Ramos (cell line): ENCODE measurements around the gene MXRA5.
"Not testable (repeated sequence)": the region's sequence is repeated elsewhere in the genome, so short reads cannot be mapped to it uniquely, and the experiment has no call there.

Source experiments
- in situ Hi-C: fragments of 300-500 bp; cut with MboI; formaldehyde crosslinking; loops from one replicate; pipeline ENCODE4 v1.14.3; 2022; ENCODE audit warnings: low sequenced_read_pairs; ENCODE audit not compliant: unreplicated experiment

MXRA5 gene, protein sequence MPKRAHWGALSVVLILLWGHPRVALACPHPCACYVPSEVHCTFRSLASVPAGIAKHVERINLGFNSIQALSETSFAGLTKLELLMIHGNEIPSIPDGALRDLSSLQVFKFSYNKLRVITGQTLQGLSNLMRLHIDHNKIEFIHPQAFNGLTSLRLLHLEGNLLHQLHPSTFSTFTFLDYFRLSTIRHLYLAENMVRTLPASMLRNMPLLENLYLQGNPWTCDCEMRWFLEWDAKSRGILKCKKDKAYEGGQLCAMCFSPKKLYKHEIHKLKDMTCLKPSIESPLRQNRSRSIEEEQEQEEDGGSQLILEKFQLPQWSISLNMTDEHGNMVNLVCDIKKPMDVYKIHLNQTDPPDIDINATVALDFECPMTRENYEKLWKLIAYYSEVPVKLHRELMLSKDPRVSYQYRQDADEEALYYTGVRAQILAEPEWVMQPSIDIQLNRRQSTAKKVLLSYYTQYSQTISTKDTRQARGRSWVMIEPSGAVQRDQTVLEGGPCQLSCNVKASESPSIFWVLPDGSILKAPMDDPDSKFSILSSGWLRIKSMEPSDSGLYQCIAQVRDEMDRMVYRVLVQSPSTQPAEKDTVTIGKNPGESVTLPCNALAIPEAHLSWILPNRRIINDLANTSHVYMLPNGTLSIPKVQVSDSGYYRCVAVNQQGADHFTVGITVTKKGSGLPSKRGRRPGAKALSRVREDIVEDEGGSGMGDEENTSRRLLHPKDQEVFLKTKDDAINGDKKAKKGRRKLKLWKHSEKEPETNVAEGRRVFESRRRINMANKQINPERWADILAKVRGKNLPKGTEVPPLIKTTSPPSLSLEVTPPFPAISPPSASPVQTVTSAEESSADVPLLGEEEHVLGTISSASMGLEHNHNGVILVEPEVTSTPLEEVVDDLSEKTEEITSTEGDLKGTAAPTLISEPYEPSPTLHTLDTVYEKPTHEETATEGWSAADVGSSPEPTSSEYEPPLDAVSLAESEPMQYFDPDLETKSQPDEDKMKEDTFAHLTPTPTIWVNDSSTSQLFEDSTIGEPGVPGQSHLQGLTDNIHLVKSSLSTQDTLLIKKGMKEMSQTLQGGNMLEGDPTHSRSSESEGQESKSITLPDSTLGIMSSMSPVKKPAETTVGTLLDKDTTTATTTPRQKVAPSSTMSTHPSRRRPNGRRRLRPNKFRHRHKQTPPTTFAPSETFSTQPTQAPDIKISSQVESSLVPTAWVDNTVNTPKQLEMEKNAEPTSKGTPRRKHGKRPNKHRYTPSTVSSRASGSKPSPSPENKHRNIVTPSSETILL (N-terminal part only)

DNA sequence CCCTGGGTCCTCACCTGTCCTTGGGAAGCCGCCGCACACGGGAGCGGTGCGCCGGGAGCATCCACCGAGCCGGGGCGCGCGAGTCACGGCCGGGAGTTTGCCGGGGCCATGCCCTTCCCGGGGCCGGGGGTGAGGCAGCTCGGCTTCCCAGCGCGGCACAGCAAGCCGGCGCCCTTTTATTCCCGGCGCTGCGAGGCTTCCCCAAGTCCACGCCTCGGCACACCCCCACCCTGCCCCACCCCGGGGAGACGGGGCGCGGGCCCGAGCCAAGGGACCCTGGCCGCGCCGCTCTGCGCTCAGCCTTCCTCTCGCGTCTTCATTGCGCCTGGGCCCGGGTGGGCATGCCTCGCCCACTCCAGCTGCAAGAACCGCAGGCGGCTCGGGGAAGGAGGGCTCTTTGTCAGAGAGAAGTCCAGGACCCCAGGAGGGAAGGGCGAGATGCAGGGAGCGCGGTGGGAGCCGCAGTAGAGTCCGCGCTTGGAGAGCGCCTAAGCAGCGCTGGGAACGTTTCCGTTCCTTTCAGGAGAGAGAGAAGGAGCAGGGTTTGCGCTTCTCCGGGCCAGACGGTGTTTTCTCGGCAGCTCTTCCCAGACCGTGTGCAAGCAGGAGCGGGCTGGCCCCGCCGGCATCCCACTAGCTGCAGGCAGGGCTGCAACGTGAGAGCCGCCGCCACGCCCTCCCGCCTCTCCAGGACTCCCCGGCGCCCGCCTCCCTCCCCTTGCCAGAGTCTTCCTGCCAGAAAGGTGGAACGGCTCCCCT is at the start of gene MXRA5:
TSS of gene MXRA5 (minus strand) at position 152 of the 759 bp plus-strand sequence. CDS start 2,819 bp downstream, outside the sequence.
- in situ Hi-C loops: no loop called here

DNA sequence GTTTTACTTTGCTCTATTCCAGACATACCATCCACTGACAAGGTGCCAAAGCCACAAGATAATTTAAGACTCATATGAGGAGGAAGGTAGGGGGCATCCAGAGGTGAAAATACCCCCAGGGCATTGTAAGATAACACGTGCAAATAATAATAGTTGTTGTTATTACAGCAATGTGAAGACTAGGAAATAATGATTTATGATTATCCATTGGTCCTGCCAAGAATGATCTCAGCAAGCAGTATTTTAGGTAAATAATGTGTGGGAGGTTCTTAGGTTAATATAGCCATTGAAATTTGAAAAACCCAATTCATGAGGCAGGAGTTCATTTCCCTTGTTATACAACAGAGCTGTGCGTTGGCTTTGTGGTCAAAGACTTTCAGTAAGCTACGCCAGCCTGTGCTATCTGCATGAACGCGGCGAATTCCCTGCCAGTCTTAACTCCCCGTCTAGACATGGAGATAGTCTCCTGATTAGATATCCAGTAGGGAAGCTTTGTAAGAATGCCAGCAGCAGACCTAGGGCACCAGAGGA is 47.2 kb upstream of the MXRA5 start:
- in situ Hi-C loops: no loop called here

DNA sequence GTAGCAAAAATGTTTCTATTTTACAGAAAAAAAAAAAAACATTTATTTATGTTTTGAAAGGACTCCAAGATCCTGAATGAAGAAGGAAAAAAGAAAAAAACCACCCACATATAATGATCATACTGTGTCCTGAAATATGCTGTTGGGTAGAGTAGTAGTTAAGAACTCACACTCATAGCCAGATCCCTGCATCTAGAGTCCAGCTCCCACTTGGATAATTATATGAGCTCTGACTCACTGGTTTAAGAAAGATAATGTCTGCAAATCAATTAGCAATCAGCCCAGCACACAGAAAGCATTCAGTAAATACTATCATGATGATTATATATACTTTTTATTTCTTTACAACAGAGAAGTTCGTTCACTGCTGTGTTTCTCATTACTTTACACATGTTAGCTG is 46.7 kb upstream of the MXRA5 start:
- in situ Hi-C loops: no loop called here

DNA sequence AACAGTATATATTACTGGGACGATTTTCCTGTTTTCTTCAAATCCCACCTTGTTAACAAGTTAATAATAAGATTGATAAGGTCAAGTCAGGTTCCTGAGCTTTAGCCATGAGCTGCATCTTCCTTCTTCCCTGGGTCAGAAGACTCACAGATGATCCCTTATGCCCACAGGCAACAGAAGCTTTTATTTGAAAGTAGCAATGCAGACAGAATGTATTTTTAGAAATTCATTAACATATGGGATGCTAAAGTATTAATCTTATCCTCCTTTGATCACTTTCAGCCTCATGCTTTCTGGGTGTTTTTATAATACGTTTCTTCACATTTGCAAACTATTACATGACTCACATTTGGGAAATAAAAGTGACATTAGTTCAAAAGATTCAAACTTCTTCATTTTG is 42.0 kb upstream of the MXRA5 start:
- in situ Hi-C loops: no loop called here

DNA sequence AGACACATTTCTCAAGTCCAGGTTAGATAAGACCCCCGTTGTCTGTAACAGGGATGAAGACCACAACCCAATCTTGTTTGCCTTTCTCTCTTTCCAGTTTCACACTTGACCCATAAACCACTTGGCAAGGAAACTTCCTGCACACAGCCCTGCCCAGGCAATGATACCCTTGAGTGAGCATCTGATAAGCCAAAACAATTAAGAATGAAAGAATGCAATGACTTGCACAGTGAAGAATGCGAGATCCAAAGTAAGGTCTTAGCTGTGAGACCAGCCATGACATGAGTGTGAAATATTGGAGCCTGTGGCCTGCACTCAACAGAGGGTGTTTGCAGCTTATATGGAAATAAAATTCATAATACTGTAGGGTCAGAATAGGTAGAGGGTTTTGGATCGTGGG is 37.9 kb upstream of the MXRA5 start:
- in situ Hi-C loops: no loop called here

DNA sequence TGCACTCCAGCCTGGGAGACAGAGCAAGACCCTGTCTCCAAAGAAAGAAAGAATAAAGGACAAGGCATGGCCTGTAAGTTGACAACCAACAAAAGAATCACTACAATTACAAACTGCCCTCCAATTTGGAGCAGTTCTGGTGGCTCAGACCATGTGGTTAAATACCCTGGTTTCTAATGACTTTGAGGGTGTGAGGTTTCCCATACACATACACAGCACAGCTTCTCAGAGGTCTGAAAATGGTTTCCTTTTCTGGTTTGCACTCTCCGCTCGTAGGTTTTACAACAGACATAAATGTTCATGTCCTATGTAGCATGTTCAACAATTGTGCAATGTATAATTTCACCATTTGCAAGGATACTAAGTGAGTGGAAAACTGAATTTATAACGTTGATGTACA is 34.2 kb upstream of the MXRA5 start:
- in situ Hi-C loops: no loop called here

DNA sequence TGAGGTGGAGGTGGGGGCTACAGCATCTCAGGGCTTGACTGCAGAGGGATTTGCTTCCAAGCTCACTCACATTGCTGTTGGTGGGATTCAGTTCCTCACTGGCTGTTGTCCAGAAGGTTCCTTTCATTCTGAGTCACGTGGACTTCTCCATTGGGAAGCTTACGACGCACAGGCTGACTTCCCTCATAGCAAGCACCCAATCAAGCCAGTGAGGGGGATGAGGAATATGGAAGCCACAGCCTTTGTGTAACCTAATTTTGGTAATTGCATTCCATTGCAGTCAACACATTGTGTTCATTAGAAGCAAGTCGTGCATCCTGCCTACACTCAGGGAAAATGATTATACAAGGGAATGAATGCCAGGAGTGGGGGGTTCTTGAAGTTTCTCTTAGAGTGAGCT is 32.7 kb upstream of the MXRA5 start:
- in situ Hi-C loops: no loop called here

DNA sequence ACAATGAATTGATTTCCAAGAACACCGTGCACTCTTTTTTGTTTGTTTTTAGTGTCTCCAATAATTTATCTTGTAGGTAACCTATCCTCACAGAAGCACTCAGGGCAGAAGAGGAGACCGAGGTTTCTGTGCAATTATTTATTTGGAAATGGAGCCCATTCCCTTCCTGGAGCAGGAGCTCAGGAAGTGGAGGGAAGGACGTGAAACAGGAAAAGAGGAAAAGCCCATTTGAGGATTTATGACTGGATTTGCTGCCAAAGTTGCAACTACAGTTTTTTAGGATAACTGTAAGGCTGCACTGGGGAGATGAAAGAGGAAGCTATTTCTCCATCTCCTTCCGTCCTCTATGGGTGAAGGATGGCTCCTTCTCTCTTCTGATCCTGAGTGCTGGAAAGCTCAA is 31.7 kb upstream of the MXRA5 start:
- in situ Hi-C loops: no loop called here

DNA sequence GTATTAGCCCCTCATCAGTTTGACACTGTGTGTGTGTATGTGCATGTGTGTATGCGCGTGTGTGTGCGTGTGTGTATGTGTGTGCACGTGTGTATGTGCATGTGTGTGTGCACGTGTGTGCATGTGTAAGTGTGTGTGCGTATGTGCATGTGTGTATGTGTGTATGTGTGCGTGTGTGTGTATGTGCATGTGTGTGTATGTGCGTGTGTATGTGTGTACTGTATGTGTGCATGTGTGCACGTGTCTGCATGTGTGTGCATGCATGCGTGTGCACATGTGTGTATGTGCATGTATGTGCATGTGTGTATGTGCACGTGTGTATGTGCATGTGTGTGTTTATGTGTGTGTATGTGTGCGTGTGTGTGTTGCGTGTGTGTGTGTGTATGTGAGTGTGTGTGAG is 31.1 kb upstream of the MXRA5 start:
- in situ Hi-C loops: no loop called here

DNA sequence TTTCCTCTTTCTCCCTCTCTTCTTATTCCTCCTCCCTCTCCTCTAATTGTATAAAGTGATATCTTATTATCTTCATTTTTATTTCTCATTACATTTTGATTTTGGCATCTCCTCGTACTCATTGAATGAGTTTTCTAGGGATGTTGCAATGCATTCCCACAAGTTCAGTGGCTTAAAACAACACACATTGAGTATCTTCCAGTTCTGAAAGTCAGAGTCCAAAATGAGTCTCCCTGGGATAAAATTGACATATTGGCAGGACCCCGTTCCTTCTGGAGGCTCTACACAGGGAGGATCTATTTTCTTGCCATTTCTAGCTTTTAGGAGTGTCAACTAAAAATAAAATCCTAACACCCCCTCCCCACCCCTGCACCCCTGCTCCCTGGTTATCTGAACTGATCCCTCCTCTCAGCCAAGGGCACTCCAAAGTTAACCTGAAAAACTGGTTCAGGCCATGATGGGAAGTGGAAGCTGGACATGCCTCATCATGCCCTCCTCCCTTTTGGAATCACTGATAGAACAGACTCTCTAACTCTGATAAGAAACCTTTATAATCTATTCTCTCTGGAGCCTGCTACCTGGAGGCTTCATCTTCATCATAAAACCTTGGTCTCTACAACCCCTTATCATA is 29.5 kb upstream of the MXRA5 start:
- in situ Hi-C loops: not testable (repeated sequence)

DNA sequence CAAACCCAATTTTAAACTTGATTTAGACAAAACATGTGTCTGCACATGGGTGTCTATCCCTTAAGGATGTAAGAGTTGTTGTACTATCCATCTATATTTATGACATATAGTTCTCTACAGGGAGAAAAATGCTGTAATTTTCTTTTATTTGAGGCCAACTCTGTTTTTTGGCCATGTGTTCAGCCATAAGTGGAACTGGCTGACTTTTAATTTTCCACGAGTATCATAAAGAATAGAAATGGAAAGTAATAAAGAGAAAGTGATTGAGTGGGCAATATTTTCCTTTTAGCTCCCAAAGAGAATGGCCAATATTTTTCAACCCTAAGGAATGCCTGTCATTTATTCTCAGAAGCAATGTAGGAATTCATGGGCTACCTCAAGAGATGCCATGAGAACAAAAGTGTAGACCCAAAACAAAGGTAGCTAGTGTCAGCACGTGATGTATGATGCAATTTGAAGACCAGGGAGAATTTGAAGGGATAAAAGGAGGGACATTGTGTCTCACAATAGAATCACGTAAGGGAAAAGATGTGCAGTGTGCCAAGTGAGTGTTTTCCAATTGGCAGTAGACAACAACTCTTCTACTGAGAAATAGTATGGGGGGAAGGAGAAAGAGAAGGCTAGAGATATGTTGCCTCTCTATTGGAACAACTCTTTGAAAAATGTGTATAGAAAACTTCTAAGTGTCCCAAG is 27.8 kb upstream of the MXRA5 start:
- in situ Hi-C loops: no loop called here

DNA sequence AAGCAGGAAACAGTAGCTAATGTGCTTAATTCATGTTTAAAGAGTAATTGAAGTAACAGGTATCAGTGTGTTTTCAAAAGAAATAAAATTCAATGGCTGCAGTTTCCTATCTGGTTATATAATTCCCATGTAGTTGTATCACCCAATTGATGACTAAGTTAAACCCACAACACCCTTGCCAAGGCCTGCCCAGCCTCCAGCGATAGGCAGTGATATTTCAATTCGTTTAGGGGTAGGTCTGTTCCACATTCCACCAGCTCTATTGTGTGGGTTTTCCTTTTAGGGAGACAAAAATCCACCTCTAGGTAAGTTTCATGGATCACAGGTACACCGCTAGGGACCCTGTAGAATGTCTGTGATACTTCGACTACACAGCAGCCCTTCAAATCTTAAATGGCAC is 24.7 kb upstream of the MXRA5 start:
- in situ Hi-C loops: no loop called here

DNA sequence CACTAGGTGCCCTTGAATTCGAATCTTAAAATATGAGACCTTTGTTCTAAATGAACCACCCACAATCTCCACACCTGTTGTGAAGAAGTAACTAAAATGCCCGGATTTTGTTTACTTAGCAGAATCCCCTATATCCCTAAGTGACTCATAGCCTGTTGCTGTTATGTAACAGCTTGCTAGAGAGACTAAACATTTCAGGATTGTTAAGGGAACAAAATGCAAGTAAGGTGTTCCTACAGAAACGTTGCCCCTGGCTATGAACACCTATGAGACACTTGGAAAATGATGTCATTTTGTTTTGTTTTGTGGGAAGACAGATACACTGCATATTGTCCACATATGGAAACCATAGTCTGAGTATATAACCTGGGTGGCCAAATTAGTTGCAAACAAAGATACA is 24.2 kb upstream of the MXRA5 start:
- in situ Hi-C loops: no loop called here

DNA sequence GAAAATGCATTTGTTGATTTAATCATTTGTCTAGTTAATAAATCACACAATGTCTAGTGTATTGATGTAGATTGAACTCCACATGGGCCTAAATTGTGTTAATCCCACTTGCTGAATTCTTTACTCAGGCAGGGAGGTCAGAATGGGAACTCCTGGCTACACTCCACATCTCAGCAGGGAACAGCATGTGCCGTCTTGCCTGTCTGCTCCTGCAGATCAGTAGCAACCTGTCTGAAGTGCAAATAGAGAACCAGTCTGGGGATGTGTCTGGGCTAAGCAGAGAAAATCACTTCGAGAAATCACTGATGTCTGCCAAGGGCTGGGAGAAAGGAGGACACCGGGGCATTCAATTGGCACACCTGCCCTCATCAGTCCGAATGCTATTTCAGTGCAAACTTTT is 16.5 kb upstream of the MXRA5 start:
- in situ Hi-C loops: no loop called here

DNA sequence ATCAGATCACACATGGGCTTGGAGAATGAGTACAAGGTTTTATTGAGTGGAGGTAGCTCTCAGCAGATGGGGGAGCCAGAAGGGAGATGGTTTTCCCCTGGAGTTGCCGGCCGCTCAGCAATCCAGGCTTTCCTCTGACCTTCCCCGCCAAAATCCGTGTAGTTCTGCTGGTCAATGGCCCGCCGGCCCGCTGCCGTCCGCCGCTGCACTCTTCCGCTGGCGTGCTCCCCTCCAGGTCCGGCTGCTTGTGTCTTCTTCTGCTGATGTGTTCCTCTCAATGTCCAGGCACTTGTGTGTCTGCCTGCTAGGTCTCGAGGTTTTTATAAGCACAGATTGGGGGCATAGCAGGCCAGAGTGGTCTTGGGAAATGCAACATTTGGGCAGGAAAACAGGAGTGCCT is 14.4 kb upstream of the MXRA5 start:
- in situ Hi-C loops: no loop called here

DNA sequence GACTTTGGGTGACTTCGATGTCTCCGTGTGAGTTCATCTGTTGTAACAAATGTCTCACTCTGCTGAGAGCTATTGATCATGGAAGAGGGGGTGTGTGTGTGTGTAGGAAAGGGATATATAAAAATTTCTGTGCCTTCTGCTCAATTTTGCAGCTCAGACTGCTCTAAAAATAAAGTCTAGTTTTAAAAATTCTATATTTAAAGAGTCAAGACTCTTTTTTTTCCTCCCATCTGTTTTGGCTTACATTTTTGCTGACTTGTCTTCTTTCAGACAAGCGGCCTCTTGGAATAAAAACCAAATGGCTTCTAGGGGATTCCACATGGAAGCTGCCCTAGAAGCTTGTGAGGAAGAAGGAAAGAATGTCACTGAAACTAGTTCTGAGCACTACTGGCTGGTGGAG is 6.3 kb upstream of the MXRA5 start:
- in situ Hi-C loops: not testable (repeated sequence)

DNA sequence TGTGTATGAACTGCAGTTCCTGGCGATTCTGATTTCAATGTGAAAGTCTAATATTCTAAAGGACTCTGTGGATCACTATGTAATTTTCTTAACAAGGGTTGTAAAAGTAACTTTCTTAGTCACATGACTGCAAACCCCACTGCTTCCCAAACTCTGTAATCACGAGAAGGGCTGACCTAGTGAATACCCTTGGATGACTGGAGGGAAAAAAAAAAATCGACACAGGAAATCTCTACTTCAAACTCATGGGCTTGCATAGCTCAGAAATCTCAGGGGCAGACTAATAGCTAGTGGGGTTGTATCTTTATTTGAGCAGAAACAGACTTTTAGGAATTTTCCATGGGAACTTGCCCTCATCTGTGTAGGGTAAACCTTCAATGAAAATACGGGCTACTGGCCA is 4.8 kb upstream of the MXRA5 start:
- in situ Hi-C loops: no loop called here

DNA sequence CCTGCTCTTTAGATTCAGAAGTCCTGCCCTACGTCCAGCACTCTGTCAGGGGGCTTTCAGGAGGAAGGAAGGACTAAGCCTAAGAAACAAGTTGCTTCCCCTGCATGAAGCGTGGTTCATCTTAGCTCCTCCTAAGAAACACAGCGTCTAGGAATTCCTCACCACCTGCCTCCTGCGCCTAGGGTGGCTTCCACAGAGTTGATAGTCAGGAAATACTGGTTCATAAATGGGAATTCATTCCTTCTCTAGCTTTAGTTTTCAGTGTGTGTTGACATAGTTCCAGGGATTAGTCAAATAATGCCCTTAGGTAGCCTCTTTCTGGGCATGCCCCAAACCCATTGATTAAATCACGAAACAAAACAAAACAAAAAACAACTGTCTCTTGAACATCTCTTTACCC is 1.7 kb upstream of the MXRA5 start:
- in situ Hi-C loops: no loop called here
